Pancreas (tissue), 10 donors: Measurements from ENCODE around the gene NPS. TPM values are rescaled to one million over a fixed set of nuclear protein-coding genes. Genes with fewer than 3 reads are reported as not detected.

Experiments used
- ATAC-seq, 4 donors: fragments of 200-7000 bp; cut with Tn5 transposase; one replicate each; pipeline versions ENCODE4 v1.8.0 to v1.9.1; 2020; ENCODE audit warnings: mild to moderate bottlenecking in 4 of 4, moderate library complexity in 4 of 4
- DNase-seq, 6 donors: peaks; one replicate each; pipeline ENCODE4 v3.0.0-alpha.2; 2020
- FAIRE-seq: peaks from 2 replicates; lab custom pipeline; 2012; peaks lifted over from hg19 to GRCh38; lab: Jason Lieb, UNC
- H3K27ac ChIP-seq, 4 donors: fragments of 200-600 bp; sonication (generic); 1 replicate in 3 of 4; 2 replicates in 1 of 4; pipeline versions ENCODE4 v1.5.0 to v1.8.0; 2020
- H3K27me3 ChIP-seq, 4 donors: fragments of 200-600 bp; one replicate each; pipeline ENCODE4 v1.8.0; 2021
- H3K36me3 ChIP-seq, 3 donors: fragments of 200-600 bp; sonication (generic) in 1 of 3; one replicate each; pipeline versions ENCODE4 v1.5.0 to v1.8.0; 2020 to 2021
- H3K4me1 ChIP-seq, 3 donors: fragments of 200-600 bp; one replicate each; pipeline ENCODE4 v1.8.0; 2021
- H3K4me3 ChIP-seq, 4 donors: fragments of 200-600 bp; sonication (generic) in 2 of 4; one replicate each; pipeline versions ENCODE4 v1.5.0 to v1.8.0; 2020 to 2021
- H3K9me3 ChIP-seq, 4 donors: fragments of 200-600 bp; one replicate each; pipeline ENCODE4 v1.8.0; 2021
- WGBS, 2 donors: extraction: QIAGEN DNeasy Blood & Tissue Kit; methylation state at CpG; one replicate each; pipeline ENCODE4 v1.1.7; 2013; 5-methylcytosine and 5-hydroxymethylcytosine counted together
- intact Hi-C, 3 donors: fragments of 100-400 bp; cut with DNase I; formaldehyde crosslinking; loops; one replicate each; pipeline versions ENCODE4 v1.11.1 to v1.14.2; 2022
- polyA plus RNA-seq, 2 donors: library from polyadenylated mRNA; stranded (reverse); fragments of 200-250 nt; gene quantifications; one replicate each; pipeline ENCODE4 v1.2.3, GENCODE V29; 2013
- total RNA-seq, 6 donors: library from RNA; stranded (reverse); fragmentation: NEBNext Ultra II Directional in 4 of 6; extraction: Animal tissue kit (Norgen Biotek cat#: 25700) in 4 of 6; gene quantifications; one replicate each; pipeline versions ENCODE4 v1.2.1 to v1.2.4, GENCODE V29; 2021 to 2023
- TF ChIP-seq, protein P1 (sequence below), 4 donors: fragments of 200-600 bp; sonication (generic) in 3 of 4; IDR thresholded peaks; one replicate each; pipeline versions ENCODE4 v1.5.0 to v1.8.0; 2021; ENCODE audit warnings: antibody characterized with exemption in 4 of 4
- donor health status: healthy with polysubstance abuse.
- donor health status: DM: no; HTN: no; CAD: no; lungs with moderate emphysema.
- donor health status: DM: no; HTN: no; CAD: no.
- donor health status: control.
- donor health status: control.
- donor health status: Bipolar disorder and iron deficiency.
- donor health status: DM: yes; HTN: yes; CAD: no.
- donor health status: DM: no; HTN: no; CAD: no.
- donor health status: DM: no; HTN: no; CAD: no.
- donor health status: DM: yes; HTN: yes; CAD: no.

Gene NPS, protein sequence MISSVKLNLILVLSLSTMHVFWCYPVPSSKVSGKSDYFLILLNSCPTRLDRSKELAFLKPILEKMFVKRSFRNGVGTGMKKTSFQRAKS
- total RNA-seq (not detected), polyA plus RNA-seq (not detected)

DNA sequence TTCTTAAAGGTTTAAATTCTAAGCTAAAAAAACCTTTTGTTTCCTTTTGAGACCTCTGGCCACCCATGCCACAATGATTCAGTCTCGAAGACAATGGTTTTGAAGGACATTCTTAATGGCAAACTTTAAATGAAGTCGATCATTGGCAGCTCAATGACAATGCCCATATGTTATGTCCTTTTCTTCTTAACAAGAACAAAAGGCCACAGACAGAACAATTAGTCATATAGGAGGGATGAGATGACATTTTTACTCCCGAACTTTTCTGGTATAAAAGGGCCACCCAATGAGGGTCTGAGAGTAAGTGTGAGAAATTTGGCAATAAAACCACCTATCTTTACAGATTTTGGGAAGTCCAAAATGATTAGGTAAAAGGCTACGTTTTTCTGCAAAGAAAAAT, at the start of gene NPS:
NPS (plus strand) TSS at position 301 of the 400 bp plus-strand sequence; CDS start at position 361, 60 bp downstream.
- DNase-seq: no peak
- no peaks in the 10 kb centered on the region for H3K36me3 ChIP-seq
- intact Hi-C loops: no loop called here
- ATAC-seq: no peak
- FAIRE-seq: no peak
- WGBS, 2 donors: 34 to 42% methylated on average over 4 of the region's 4 CpGs
- H3K9me3 ChIP-seq: no peaks in the 10 kb centered on the region
- TF ChIP-seq, protein P1, sequence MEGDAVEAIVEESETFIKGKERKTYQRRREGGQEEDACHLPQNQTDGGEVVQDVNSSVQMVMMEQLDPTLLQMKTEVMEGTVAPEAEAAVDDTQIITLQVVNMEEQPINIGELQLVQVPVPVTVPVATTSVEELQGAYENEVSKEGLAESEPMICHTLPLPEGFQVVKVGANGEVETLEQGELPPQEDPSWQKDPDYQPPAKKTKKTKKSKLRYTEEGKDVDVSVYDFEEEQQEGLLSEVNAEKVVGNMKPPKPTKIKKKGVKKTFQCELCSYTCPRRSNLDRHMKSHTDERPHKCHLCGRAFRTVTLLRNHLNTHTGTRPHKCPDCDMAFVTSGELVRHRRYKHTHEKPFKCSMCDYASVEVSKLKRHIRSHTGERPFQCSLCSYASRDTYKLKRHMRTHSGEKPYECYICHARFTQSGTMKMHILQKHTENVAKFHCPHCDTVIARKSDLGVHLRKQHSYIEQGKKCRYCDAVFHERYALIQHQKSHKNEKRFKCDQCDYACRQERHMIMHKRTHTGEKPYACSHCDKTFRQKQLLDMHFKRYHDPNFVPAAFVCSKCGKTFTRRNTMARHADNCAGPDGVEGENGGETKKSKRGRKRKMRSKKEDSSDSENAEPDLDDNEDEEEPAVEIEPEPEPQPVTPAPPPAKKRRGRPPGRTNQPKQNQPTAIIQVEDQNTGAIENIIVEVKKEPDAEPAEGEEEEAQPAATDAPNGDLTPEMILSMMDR (IDR thresholded peaks at IDR 0.05): no peak
- H3K27ac ChIP-seq: no peak within 1 kb of the TSS
- H3K27me3 ChIP-seq: peaks cover 0 to 4% (median 0%) of the 10 kb centered on the region in 4 donors
- no peaks in the 10 kb centered on the region for H3K4me1 ChIP-seq
- H3K4me3 ChIP-seq: no peak within 1 kb of the TSS

DNA sequence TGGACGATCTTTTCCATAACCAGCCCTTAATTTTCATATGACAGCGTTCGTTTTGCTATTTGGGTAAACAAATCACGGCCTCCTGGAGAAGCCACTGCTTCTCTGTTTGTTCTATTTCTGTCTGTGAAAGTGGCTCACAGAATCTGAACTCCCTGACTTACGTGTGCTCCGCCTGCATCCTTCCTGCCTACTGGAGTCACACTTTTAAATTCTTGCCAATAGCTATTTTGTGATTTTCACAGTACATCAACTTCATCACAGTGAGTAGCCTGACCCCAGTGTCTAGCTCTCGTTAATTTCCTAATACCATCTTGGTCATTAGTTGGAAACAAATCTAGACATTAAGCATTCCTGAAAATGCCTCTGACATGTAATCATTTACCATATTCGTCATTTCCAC, 49.0 kb upstream of the NPS start:
- 48 to 63% methylated on average over 8 of the region's 8 CpGs for WGBS, 2 donors
- no peaks in the 10 kb centered on the region for H3K4me1 ChIP-seq
- DNase-seq (no peak), ATAC-seq (no peak), FAIRE-seq (no peak)
- H3K9me3 ChIP-seq: no peaks in the 10 kb centered on the region
- intact Hi-C loops: no loop called here
- no peak overlapping the region for H3K27ac ChIP-seq
- TF ChIP-seq, protein P1 (IDR thresholded peaks at IDR 0.05): no peak
- H3K27me3 ChIP-seq: peaks cover 0 to 4% (median 0%) of the 10 kb centered on the region in 4 donors
- no peaks in the 10 kb centered on the region for H3K36me3 ChIP-seq
- no peak overlapping the region for H3K4me3 ChIP-seq

DNA sequence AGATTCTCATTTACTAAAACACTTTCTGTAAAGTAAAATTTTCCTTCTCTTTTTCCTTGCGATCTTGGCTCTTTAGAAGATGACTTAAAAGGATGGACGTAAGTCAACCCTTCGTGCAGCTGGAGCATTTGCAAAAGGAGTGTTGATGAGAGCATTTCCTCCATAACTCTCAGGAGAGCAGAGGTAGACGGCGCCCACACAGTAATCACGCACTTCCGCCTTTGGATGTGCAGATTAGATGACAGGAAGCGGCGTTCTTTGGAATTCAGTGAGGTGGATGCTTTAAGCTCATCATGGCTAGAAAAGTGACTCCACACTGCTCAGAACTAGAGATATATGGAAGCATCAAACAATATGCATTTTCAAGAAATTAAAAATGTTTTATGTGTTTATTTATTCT, 43.0 kb upstream of the NPS start:
- DNase-seq (no peak), FAIRE-seq (no peak)
- peaks cover 0 to 4% (median 0%) of the 10 kb centered on the region in 4 donors for H3K27me3 ChIP-seq

DNA sequence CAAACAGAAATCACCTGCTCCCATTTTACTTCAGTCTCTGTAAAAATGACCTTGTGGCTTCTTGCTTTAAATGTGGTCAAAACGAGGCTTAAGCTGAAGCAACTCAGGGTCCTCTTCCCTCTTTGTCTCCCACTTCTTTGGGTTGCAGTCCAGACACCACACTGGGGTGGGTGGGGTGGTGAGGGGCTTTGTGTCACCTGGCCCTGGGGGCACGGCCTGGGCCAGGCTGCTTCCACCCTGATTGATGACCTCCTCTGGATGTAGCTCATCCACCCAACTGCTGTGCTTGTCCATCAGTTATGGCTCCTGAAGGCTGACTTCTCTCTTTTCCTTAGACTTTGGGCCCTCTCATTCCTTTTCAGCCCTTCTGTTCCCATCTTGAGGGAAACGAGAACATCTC, 26.8 kb upstream of the NPS start:
- Histone ChIP-seq H3K27me3 (no peaks in the 10 kb centered on the region), H3K36me3 (no peaks in the 10 kb centered on the region), H3K4me3 (no peak overlapping the region), H3K9me3 (no peaks in the 10 kb centered on the region), H3K27ac (no peak overlapping the region), H3K4me1 (no peaks in the 10 kb centered on the region)
- intact Hi-C loops: no loop called here
- TF ChIP-seq, protein P1 (IDR thresholded peaks at IDR 0.05): no peak
- 46 to 54% methylated on average over 3 of the region's 3 CpGs for WGBS, 2 donors
- DNase-seq: no peak
- ATAC-seq: no peak
- FAIRE-seq: no peak

More for the DNA sequence above, 43.0 kb upstream of the NPS start:
- no peak for ATAC-seq
- no peak overlapping the region for H3K27ac ChIP-seq
- intact Hi-C loops: no loop called here
- TF ChIP-seq, protein P1 (IDR thresholded peaks at IDR 0.05): no peak
- H3K9me3 ChIP-seq: no peaks in the 10 kb centered on the region
- no peaks in the 10 kb centered on the region for H3K4me1 ChIP-seq
- no peak overlapping the region for H3K4me3 ChIP-seq
- no peaks in the 10 kb centered on the region for H3K36me3 ChIP-seq
- 64 to 79% methylated on average over 9 of the region's 9 CpGs for WGBS, 2 donors

DNA sequence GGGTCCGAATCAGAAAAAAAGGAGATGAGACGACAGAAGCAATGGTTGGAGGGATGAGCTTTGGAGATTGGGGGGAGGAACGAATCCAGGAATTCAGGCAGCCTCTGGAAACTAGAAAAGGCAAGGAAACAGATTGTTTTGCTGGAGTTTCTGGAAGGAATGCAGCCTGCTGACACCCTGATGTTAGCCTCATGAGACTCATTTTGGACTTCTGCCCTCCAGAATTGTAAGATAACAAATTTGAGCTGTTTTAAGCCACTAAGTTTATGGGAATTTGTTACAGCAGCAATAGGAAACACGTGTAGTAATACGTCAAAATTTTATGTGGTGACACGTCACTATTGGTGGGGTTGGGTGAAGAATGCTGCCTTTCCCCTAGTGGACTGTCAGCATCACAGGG, 25.6 kb upstream of the NPS start:
- Histone ChIP-seq H3K4me1 (no peaks in the 10 kb centered on the region), H3K36me3 (no peaks in the 10 kb centered on the region), H3K27me3 (no peaks in the 10 kb centered on the region), H3K27ac (no peak overlapping the region), H3K4me3 (no peak overlapping the region), H3K9me3 (no peaks in the 10 kb centered on the region)
- ATAC-seq (no peak), FAIRE-seq (no peak), DNase-seq (no peak)
- intact Hi-C loops: no loop called here
- TF ChIP-seq, protein P1 (IDR thresholded peaks at IDR 0.05): no peak
- 49 to 59% methylated on average over 6 of the region's 6 CpGs for WGBS, 2 donors
